ENCODE measurements around the gene TOP2A.

GRCh38 chr17:40346765-40347158, 70.9 kb downstream of the TOP2A start:
- TF ChIP-seq POLR2A (IDR thresholded peaks at IDR 0.05) (no peak), CTCF (IDR thresholded peaks at IDR 0.05) (no peak)
